Measurements from ENCODE around the gene SNX22.

The SNX22 gene

DNA sequence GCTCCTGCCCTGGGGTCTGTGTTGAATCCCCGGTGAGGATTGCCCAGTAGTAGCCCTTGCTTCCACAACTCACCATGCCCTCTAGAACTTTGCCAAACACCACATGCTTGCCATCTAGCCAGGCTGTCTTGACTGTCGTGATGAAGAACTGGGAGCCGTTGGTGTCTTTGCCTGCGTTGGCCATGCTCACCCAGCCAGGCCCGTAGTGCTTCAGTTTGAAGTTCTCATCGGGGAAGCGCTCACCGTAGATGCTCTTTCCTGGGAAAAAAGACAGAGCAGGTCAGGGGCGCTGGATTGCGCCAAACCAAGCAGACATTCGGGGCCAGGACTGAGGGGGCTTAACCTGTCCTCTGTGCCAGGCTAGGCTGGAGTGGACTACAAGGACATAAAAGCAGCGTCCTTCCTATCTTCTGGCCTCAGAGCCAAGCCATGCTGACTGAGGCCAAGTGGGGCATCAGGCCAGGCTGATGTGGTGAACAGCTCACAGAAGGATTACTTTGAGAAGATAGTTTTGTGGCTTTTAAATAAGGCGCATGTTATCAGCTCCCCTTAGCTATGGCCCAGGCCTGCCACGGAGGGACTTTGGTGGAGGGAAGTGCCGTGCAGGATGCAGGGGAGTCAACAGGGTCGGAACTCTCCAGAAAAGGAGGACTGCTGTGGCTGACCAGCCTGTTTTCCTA lies 5.3 kb downstream of the SNX22 start:
- no peak for DNase-seq (ENCODE audit: low spot score)

DNA sequence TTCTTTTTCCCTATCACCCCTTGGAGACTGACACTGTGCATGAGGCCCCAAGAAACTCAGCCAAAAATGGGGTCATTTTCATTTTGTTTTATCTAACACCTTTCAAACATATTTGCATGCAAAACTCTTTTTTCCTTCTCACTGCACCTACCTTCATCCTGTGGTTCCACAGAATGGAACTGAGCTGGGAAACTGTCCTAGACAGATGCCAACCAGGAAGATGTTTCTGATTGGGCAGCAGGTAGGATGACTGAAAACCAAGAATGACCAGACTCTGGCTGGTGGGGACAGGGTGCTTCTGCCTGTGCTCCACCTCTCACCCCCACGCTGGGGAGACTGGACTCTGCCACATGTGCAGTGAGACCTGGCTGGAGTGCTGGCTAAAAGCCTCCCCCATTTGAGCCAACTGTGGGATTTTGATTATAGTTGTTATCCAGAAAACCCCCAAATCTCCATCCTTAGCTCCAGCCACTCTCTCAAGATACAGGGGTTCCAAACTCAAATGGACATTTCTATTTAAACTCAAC lies 6.1 kb downstream of the SNX22 start:
- no peak for DNase-seq (ENCODE audit: low spot score)

DNA sequence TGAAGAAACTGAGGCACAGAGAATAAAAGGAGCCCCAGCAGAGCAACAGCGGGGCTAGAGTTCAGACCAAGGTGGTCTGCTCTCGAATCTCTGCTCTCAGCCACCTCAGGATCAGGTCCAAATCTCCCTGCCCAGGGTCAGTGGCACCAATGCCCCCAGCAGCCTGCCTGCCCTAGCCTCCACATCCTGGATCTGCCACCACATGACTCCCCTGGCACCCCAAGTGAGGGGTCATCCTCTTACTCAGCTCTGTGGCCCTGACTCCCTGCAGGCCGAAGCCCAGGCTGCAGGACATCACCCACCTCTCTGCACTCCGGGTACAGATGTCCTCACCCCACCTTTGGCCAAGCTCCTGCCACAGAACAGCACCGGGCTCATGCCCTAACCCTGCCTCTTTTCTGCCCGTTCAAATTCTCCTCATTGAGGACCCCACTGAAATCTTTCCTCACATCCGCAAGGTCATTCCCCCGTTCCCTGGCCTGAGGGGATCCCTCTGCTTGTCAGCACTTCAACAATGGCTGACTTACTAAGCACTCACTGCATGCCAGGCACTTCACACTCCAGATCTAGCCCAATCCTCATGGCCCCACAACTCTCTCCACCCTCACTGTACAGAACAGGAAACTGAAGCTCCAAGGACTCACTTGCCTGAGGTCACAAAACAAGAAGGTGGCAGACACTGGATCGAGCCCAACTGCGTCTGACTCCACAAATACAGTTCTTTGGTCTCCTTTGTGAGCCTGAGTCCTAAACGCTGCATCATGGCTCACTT lies 7.0 kb downstream of the SNX22 start:
- no peak for DNase-seq (ENCODE audit: low spot score)

DNA sequence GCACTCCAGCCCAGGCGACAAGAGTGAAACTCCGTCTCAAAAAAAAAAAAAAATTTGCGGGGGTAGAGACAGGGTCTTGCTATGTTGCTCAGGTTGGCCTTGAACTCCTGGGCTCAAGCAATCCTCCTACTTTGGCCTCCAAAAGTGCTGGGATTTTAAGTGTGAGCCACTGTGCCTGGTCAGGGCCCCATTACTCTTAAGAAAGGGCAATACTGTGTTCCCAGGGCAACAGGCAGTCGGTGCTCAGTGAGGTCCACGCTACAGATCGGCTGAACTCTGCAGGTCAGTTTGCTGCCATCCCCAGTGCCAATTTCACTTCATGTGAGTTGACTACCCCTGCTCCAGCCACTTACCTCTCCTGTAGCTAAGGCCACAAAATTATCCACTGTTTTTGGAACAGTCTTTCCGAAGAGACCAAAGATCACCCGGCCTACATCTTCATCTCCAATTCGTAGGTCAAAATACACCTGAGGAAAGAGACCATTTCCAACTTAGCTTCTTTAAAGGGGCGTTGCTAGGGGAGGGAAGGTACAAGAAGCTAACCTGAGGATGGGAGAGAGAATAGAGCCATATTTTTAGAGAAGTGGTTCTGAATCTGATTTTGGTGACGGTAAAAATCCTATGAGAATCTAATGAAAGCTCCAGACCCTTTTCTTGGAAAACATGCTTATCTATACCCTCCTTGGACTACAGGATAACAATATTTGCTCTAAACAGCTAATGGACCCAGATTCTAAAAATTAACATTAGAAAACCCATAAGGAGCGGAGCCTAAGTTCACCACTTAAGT lies 10.4 kb downstream of the SNX22 start:
- DNase-seq (ENCODE audit: low spot score): no peak

DNA sequence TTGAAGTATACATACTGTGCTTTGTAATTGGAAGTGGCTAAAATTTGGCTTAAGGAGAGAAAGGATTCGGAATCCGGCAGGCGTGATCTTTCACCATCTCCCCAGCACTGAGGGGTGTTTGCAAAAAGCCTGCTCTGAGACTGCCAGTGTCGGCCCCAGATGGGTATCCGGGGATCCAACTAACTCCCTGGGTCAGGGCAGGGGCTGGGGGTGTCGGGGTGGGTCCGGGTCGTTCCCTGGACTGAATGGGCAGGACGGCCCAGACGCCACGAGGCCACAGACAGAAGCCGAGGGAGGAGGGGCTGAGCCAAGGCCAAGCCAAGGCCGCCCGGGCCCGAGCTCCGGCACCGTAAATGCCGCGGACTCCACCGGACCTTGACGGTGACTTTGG lies 10.9 kb downstream of the SNX22 start:
- no peak for DNase-seq (ENCODE audit: low spot score)

DNA sequence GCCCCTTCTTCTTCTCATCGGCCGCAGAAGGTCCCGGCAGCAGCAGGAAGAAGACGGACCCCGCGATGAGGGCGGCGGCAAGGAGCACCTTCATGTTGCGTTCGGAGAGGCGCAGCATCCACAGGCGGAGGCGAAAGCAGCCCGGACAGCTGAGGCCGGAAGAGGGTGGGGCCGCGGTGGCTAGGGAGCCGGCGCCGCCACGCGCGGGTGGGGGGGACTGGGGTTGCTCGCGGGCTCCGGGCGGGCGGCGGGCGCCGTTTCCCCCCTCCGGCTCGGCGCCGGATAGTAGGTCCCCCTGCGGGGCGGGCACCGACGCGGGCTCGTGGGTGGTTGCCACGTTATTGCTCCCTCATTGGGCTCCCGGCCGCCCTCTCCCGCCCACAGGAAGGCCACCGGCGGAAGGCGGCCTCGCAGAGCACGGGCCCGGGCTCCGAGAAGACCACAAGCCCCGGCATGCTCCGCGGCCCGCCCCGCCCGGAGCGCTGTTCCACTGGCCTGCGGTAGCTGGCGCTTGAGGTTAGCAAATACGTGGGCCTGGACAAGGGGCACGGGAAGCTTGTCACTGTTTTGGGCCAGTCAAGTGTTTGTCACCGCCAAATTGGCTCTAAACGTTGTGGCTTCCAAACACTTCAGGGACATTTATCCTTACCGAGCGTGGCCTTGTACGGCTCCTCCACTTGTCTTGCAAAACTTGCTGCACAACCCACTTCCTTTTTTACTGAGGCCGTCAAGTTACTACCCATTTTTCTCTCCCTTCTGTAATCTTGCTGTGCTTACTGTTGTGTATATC lies 11.5 kb downstream of the SNX22 start, which contains the start of gene PPIB:
TSS of gene PPIB (minus strand) at position 154 of the 790 bp plus-strand sequence. CDS start at position 118, 36 bp downstream.
- peak; percentile 98 for DNase-seq (ENCODE audit: low spot score)

DNA sequence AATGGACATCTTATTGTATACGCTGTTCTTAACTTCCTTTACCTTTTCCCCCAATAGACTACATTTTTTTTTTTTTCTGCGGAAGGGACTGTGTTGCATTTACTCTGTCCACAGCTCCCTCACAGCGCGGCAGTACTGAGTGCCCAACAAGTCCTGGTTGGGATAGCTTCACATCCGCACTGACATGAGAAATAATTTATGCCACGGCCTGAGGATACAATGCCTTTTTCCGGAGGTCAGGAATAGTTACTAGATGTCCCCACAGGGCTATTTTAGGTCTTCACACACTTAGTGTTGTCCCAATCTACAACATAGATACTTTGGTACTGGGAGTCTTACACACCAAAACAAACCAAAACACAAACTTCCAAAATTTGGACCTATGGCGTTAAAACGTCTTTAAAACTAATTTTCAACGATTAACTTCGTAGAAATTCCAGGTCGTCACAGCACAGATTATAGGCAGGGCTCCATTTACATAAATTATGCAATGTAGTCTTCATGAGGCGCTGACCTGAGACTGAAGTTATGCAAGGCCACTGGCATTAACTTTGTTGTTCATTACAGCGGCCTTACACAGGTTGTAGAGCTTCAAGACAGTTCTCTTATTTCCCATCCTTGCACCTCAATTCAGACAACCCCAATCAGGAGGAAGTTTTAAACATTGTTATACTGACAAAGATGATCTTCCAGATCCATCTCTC lies 12.3 kb downstream of the SNX22 start:
- DNase-seq (ENCODE audit: low spot score): no peak

DNA sequence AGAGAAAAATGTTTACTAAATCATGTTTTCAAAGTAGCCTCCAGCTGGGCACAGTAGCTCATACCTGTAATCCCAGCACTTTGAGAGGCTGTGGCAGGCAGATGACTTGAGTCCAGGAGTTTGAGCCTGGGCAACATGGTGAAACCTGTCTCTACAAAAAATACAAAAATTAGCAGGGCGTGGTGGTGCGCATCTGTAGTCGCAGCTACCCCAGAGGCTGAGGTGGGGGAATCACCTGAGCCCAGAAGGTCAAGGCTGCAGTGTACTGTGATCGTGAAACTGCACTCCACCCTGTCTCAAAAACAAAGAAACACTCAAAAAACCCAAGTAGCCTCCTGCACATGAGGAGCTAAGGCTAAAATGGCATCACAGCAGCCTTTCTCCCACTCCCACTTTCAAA lies 12.9 kb downstream of the SNX22 start:
- DNase-seq (ENCODE audit: low spot score): no peak

DNA sequence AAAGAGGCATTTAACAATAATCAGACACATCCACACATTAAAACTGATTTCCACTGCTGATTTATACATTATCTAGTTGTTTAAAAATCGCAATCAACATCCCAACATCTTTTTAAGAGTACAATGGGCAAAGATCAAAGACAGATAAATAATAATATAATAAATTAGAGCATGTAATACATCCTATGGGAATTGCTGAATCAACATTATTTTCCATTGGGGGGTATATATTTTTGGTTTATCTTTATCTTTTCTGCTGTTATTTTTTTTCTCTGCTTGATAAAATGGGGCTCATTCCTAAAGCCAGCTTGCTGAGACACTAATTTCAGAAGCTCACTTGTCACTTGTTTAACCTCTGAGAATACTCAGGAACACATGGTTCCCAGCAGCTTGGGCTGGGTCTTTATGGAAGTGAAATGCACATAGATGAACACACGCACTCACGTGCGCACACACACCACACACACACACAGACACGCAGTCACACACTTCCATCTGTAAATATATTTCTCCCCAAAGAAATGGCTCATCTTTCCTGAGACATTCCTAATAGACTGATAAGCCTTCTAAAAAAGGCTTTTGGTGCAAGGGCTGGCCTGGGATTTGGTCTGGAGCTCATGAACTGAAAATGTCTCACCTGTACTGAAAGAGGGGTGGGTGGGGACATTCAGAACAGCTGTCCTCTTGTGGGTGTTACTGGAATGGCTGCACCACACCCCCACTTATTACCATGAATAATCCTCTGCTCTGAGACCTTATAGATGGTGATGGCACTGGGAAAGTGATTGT lies 14.8 kb downstream of the SNX22 start:
- DNase-seq (ENCODE audit: low spot score): no peak

DNA sequence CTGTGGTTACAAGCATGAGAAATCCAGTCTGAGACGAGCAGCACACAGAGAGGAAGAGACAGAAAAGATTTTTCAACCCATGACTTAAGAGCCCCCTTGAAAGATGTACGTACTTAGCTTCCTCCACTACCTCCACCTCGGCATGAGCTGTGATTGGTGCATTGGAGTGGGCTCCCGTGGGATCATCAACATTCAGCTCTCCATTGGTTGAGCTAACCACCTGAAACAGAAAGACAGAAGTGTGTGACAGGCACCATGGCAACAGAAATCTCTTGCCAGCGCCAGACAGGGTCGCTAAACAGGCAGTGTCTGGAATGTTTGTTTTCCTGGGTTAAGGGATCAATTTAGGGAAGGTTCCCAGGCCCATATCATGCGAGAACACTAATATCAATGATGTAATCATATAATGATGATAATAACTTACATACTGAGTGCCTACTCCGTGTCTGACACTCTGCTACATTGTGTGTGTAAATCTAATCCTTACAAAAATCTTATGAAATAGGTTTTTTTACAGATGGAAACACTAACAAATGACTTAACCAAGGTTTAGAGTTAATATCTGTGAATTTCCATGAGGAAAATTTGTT lies 28.8 kb downstream of the SNX22 start:
- no peak for DNase-seq (ENCODE audit: low spot score)

DNA sequence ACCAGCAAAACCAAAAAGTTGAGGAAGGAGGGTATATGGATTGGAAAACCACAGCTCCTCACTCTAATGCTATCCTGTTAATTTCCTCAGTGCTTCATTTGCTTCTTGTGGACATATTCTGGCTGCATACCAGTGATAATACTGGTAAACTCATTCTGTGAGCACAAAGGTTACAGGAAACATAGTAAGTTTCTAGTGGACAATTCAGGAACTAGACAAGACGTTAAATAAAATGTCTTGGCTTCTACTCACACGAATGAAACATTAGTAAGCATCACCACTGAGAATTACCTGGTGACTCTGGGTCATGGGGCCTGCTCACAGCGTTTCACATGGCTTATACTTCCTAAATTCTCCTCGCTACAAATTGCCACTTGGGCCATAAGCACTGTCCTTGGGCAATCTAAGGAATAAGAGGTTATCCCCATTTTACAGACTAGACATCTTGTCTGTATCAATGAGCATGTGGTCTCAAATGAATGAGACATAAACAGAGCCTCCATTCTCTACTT lies 31.4 kb downstream of the SNX22 start:
- DNase-seq (ENCODE audit: low spot score): no peak

DNA sequence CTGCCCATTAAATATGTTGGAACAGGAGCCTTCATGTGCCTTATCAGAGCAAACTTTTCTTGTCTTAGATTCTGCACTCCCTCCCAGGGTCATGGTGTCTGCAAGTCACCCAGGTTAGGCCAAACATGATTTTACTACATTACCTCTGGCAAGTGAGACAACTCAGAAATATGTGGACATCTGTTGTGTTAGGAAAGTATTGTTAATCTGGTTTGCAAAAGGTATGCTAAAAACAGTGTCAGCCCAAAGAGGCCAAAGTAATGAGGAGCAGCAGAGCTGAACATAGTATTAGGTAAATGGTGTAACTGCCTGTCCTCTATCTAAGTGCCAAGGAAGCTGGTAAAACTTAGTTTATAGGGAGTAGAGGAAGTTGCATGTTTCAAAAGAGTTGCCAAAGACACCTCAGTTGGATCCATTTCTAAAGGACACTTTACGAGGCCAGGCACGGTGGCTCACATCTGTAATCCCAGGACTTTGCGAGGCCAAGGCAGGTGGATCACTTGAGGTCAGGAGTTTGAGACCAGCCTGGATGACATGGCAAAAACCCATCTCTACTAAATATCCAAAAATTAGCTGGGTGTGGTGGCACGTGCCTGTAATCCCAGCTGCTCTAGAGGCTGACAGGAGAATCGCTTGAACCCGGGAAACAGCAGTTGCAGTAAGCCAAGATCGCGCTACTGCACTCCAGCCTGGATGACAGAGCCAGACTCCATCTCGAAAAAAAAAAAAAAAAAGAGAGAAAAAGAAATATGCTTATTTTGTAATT lies 33.8 kb downstream of the SNX22 start:
- no peak for DNase-seq (ENCODE audit: low spot score)

DNA sequence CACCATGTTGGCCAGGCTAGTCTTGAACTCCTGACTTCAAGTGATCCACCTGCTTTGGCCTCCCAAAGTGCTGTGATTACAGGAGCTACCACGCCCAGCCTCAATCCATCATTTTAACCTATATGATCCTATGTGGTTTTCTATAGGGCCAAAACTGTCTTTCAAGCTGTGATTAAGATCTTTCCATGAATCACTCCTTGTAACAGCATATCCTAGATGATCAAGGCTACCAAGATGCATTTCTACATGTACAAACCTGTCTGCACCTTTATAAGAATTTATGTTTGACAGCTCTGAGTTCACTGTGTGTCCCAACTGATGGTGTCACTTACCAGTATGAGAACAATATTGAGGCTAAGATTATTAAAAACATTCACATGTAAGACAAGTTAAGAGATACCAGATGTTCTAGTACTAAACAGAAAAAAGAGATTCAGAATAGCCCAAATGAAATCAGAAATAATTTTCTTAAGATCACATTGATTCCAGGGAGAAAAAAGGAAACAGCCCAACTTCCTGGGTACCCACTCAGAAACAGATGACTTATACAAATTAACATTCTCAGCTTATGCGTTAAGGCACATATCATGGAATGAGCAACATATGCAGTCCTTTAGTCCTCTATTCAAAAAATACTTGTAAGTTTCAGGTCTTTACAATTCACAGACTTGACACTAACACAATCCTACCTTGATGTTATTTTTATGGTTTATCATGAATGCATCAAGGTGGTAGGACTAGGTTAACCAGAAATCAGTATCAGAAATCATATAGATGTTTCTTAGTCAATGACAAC lies 36.1 kb downstream of the SNX22 start:
- no peak for DNase-seq (ENCODE audit: low spot score)

DNA sequence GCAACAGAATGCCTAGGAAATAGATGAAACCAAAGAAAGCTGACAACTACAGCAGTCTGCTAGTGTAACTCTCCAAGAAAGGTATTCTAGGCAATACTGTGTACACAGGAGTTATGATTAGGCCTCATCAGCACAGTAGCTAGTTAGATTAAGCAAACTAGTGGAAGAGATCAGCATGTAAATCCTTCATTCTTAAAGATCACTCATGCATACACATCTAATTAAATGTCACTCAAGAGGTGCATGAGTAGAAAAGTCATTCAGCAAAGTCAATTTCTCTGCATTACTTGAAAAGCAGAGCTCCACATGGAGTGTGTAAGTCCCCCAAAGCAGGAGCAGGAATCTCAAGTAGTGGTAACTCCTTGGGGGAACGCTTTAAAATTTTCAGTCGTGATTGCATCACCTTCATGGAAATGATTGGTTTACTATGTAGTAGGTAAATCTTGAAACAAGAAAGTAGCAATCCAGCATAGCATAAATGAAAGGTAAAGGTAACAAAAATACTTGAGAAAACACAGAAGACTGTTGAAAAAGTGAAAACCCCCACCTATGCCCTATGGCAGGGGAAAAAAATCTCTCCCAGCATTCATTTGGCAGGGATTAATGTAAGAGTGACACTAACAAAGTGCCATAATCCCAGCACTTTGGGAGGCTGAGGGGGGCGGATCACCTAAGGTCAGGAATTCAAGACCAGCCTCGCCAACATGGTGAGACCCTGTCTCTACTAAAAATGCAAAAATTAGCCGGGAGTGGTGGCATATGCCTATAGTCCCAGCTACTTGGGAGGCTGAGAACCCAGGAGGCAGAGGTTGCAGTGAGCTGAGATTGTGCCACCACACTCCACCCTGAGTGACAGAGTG lies 40.7 kb downstream of the SNX22 start:
- DNase-seq (ENCODE audit: low spot score): no peak

DNA sequence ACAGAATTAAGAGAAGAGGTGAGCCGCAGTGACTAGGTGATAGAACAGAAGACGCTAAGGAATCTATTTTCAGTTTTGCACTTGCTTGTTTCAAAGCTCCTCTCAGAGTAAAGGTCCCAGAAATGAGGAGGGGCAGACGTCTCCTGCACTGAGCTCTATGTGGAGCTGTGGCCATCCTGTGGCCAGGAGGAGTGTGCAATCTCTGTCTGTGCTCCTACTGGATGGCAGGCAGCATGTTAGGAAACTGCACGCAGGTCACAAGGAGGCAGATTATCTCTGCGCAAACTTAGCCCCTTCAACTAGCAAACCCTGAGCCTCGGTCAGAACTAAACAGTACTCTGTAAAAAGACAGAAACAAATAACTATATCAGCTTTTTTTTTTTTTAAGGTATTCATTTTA lies 42.4 kb downstream of the SNX22 start:
- no peak for DNase-seq (ENCODE audit: low spot score)

DNA sequence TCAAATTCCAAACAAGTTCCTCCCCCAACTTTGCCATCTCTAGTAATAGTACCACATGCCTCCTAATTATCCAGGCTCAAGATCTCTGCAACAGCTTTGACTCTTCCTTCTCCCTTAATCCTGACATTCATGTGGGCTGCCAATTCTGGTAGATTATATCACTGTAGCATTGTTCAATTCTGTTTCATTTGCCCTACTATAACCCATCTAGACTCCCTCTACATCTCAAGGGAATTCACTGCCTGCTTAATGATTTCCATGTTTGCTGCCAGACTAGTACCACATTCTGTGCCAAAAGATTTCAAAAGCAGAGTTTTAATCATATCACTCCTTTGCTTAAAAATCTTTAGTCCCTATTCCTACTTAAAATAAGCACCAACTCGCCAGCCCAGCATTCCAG lies 45.9 kb downstream of the SNX22 start:
- DNase-seq (ENCODE audit: low spot score): no peak

DNA sequence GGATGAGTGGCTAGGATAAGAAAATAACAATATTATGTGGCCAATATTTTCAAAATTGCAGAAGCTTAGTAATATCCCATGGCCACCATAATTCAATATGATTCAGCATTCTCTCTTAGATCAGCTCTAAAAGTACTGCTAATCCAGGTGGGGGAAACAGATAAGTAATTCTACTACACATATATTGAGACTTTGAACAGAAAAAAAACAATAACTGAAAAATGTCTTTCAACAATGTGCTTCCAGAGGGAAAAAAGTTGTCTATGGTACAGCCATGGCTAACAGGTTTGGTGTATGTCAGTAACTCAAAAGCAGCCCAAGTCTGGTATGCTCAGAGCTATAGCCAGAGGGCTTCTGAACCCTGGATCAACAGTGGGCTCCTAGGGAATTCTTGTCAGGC lies 53.7 kb downstream of the SNX22 start:
- DNase-seq (ENCODE audit: low spot score): peak; percentile 66
